ENCODE results near the gene CDKAL1. TPM values are rescaled to one million over a fixed set of nuclear protein-coding genes. Genes with fewer than 3 reads are reported as not detected.
A peak's percentile ranks its signal among the peaks of the same experiment; 100 is the strongest.

Gene CDKAL1
- total and polyA plus RNA-seq, 2 of the 13 experiments (the other 11 are each of a cell fraction or from before 2014, with no cell fraction given) = 9.5 to 27.7 TPM

- TF ChIP-seq, protein P1, sequence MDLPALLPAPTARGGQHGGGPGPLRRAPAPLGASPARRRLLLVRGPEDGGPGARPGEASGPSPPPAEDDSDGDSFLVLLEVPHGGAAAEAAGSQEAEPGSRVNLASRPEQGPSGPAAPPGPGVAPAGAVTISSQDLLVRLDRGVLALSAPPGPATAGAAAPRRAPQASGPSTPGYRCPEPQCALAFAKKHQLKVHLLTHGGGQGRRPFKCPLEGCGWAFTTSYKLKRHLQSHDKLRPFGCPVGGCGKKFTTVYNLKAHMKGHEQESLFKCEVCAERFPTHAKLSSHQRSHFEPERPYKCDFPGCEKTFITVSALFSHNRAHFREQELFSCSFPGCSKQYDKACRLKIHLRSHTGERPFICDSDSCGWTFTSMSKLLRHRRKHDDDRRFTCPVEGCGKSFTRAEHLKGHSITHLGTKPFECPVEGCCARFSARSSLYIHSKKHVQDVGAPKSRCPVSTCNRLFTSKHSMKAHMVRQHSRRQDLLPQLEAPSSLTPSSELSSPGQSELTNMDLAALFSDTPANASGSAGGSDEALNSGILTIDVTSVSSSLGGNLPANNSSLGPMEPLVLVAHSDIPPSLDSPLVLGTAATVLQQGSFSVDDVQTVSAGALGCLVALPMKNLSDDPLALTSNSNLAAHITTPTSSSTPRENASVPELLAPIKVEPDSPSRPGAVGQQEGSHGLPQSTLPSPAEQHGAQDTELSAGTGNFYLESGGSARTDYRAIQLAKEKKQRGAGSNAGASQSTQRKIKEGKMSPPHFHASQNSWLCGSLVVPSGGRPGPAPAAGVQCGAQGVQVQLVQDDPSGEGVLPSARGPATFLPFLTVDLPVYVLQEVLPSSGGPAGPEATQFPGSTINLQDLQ (CRISPR knock-in tag; IDR thresholded peaks at IDR 0.05) = no peak
- TF ChIP-seq THRA (CRISPR knock-in tag; IDR thresholded peaks at IDR 0.05; ENCODE audit: borderline replicate concordance) = no peak
Observed at GRCh38 chr6:20905377-20905776, 371.1 kb downstream of the CDKAL1 start.

DNA sequence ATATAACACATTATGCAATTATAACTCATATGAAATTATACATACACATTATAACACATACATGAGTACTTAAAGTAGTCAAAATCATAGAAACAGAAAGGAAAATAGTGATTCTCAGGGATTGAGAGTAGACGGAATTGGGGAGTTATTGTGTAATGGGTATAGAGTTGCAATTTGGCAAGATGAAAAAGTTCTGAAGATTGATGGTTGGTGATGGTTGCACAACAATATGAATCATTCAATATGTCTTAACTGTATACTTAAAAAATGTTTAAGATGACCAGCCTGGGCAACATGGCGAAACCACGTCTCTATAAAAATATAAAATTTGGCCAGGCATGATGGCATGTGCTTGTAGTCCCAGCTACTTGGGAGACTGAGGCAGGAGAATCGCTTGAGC, 372.7 kb downstream of the CDKAL1 start:
- no peak overlapping the region for H3K9ac ChIP-seq (ENCODE audit: insufficient read depth, low read depth, low read length)
- no peak overlapping the region for H3K4me3 ChIP-seq (replicated peaks in 1 of 3; ENCODE audit: insufficient read depth in 1 of 3, low read depth in 2 of 3, low read length in 3 of 3)
- CTCF ChIA-PET (ENCODE audit: low intra/inter-chr PET ratio, low total read pairs) = no interaction called here
- H4K20me1 ChIP-seq (ENCODE audit: insufficient read depth, low read length) = no peaks in the 10 kb centered on the region
- no peaks in the 10 kb centered on the region for H3K36me3 ChIP-seq (replicated peaks in 1 of 2; ENCODE audit: control insufficient read depth in 1 of 2, insufficient read depth in 2 of 2, low read length in 2 of 2)
- H3K4me1 ChIP-seq (ENCODE audit: insufficient read depth, low read length) = no peaks in the 10 kb centered on the region
- intact Hi-C loops (cut with micrococcal nuclease; ENCODE audit: unreplicated experiment) = no loop called here
- no peak overlapping the region for H2AFZ ChIP-seq (ENCODE audit: low read length)
- WGBS (ENCODE audit: low lambda C conversion rate) = 97% methylated on average over 4 of the region's 4 CpGs
- POLR2A ChIA-PET = no interaction called here
- FAIRE-seq = no peak
- TF ChIP-seq CEBPB (IDR thresholded peaks at IDR 0.05; ENCODE audit: borderline replicate concordance, low read depth, low read length) (peak; percentile 56; the same call in 1 of the 2 replicates), NFE2 (CRISPR knock-in tag; IDR thresholded peaks at IDR 0.05) (no peak), RBM39 (IDR thresholded peaks at IDR 0.05; ENCODE audit: low read depth, low read length, poor library complexity, severe bottlenecking) (no peak)
- H3K27me3 ChIP-seq (ENCODE audit: control insufficient read depth in 1 of 2, insufficient read depth in 2 of 2, low read length in 2 of 2) = no peaks in the 10 kb centered on the region
- no peak for ATAC-seq
- H3K27ac ChIP-seq (ENCODE audit: extremely low read length, insufficient read depth, low read length) = no peak overlapping the region
- H3K79me2 ChIP-seq (ENCODE audit: insufficient read depth, low read length) = no peaks in the 10 kb centered on the region
- in situ Hi-C loops (cut with HindIII; ENCODE audit: extremely low pct_ligation_motif_present, low pct_unique_long_range_greater_than_20kb) = no loop called here
- H3K4me2 ChIP-seq (ENCODE audit: low read depth, low read length) = no peak overlapping the region
- DNase-seq (ENCODE audit: low spot score) = no peak
- BruUV-seq (replicated peaks) = no TSS peak
- H3K9me3 ChIP-seq (ENCODE audit: low read length) = 0 out of 2 replicates have a peak, but pooled peaks cover 5% of the 10 kb centered on the region

More at GRCh38 chr6:20905377-20905776, 371.1 kb downstream of the CDKAL1 start:
- H4K20me1 ChIP-seq (ENCODE audit: insufficient read depth, low read length) = no peaks in the 10 kb centered on the region
- H3K9ac ChIP-seq (ENCODE audit: insufficient read depth, low read depth, low read length) = no peak overlapping the region
- BruUV-seq (replicated peaks) = no TSS peak
- H3K79me2 ChIP-seq (ENCODE audit: insufficient read depth, low read length) = no peaks in the 10 kb centered on the region
- H3K4me3 ChIP-seq (replicated peaks in 1 of 3; ENCODE audit: insufficient read depth in 1 of 3, low read depth in 2 of 3, low read length in 3 of 3) = no peak overlapping the region
- ChIA-PET CTCF (ENCODE audit: low intra/inter-chr PET ratio, low total read pairs) (no interaction called here), POLR2A (no interaction called here)
- ATAC-seq (no peak), FAIRE-seq (no peak), DNase-seq (ENCODE audit: low spot score) (no peak)
- in situ Hi-C loops (cut with HindIII; ENCODE audit: extremely low pct_ligation_motif_present, low pct_unique_long_range_greater_than_20kb) (no loop called here), intact Hi-C loops (cut with micrococcal nuclease; ENCODE audit: unreplicated experiment) (no loop called here)
- H3K4me2 ChIP-seq (ENCODE audit: low read depth, low read length) = no peak overlapping the region
- no peak overlapping the region for H3K27ac ChIP-seq (ENCODE audit: extremely low read length, insufficient read depth, low read length)
- 80% methylated on average over 4 of the region's 4 CpGs for WGBS (ENCODE audit: low lambda C conversion rate)
- no peaks in the 10 kb centered on the region for H3K36me3 ChIP-seq (replicated peaks in 1 of 2; ENCODE audit: control insufficient read depth in 1 of 2, insufficient read depth in 2 of 2, low read length in 2 of 2)
- H3K4me1 ChIP-seq (ENCODE audit: insufficient read depth, low read length) = no peaks in the 10 kb centered on the region
- no peak overlapping the region for H2AFZ ChIP-seq (ENCODE audit: low read length)
- 0 out of 2 replicates have a peak, but pooled peaks cover 5% of the 10 kb centered on the region for H3K9me3 ChIP-seq (ENCODE audit: low read length)
- no peaks in the 10 kb centered on the region for H3K27me3 ChIP-seq (ENCODE audit: control insufficient read depth in 1 of 2, insufficient read depth in 2 of 2, low read length in 2 of 2)
